Memory B cell (primary cell): ENCODE measurements around the gene PRPF40B.
A peak's percentile ranks its signal among the peaks of the same experiment; 100 is the strongest.

Experiments used
- ATAC-seq: fragments of 150-1000 bp; cut with Tn5 transposase; 2 replicates; pipeline ENCODE4 v1.10.0; 2021; ENCODE audit warnings: low read depth, mild to moderate bottlenecking, moderate library complexity
- DNase-seq, 2 donors: peaks; one replicate each; pipeline ENCODE4 v3.0.0; 2022; ENCODE audit warnings: low spot score in 2 of 2
- H3K27ac Mint-ChIP-seq: one replicate; pipeline ENCODE4 v1.8.0; 2022; ENCODE audit warnings: mild to moderate bottlenecking, moderate library complexity, mixed read lengths
- H3K27me3 Mint-ChIP-seq: one replicate; pipeline ENCODE4 v1.8.0; 2022; ENCODE audit warnings: mixed read lengths
- H3K36me3 Mint-ChIP-seq: one replicate; pipeline ENCODE4 v1.8.0; 2022; ENCODE audit warnings: mild to moderate bottlenecking, mixed read lengths
- H3K4me1 Mint-ChIP-seq: one replicate; pipeline ENCODE4 v1.8.0; 2022; ENCODE audit warnings: mixed read lengths
- H3K4me3 Mint-ChIP-seq: one replicate; pipeline ENCODE4 v1.8.0; 2022; ENCODE audit warnings: mild to moderate bottlenecking, moderate library complexity, mixed read lengths
- H3K9me3 Mint-ChIP-seq: one replicate; pipeline ENCODE4 v1.8.0; 2022; ENCODE audit warnings: mixed read lengths

PRPF40B gene

GRCh38 chr12:49636574-49636973, 13.2 kb downstream of the PRPF40B start:
- no peaks in the 10 kb centered on the region for H3K9me3 Mint-ChIP-seq
- no peak for DNase-seq
- H3K4me3 Mint-ChIP-seq: no peak overlapping the region
- peaks cover 16% of the 10 kb centered on the region for H3K4me1 Mint-ChIP-seq
- ATAC-seq: no peak
- no peak overlapping the region for H3K27ac Mint-ChIP-seq
- H3K27me3 Mint-ChIP-seq: no peaks in the 10 kb centered on the region
- peaks cover 1% of the 10 kb centered on the region for H3K36me3 Mint-ChIP-seq

GRCh38 chr12:49636979-49637755, 13.8 kb downstream of the PRPF40B start:
- Mint-ChIP-seq H3K27ac (no peak overlapping the region), H3K4me3 (no peak overlapping the region), H3K27me3 (no peaks in the 10 kb centered on the region), H3K9me3 (no peaks in the 10 kb centered on the region), H3K4me1 (peaks cover 16% of the 10 kb centered on the region), H3K36me3 (peaks cover 1% of the 10 kb centered on the region)
- ATAC-seq (peak; percentile 96), DNase-seq (peak in 1 of 2 donors; percentile 42)

DNA sequence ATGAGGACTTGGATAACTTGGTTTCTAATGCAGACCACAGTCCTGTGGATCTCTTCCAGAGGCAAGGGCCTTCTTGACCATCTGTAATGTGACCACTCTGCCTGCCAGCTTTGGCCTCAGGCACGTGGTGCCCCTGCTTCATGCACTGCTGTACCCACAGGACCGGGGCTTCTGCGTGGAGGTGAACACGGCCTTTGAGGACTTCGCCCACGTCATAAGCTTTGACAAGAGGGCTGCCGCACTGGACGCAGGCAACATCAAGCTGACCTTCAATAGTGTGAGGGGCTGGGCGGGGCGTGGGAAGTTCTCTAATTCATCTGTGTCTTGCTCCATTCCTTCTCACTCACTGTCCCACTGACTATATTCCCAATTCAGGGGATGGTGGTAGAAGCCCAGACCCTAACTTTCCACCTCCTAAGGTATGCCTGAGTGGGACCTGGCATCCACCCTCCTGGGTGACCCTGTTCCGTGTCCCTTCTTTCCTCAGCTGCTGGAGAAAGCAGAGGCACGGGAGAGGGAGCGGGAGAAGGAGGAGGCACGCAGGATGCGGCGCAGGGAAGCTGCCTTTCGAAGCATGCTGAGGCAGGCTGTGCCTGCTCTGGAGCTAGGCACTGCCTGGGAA, 18.5 kb downstream of the PRPF40B start:
- ATAC-seq (no peak), DNase-seq (no peak)
- peaks cover 8% of the 10 kb centered on the region for H3K36me3 Mint-ChIP-seq
- no peak overlapping the region for H3K4me3 Mint-ChIP-seq
- no peaks in the 10 kb centered on the region for H3K9me3 Mint-ChIP-seq
- H3K4me1 Mint-ChIP-seq: peaks cover 28% of the 10 kb centered on the region
- H3K27ac Mint-ChIP-seq: no peak overlapping the region
- no peaks in the 10 kb centered on the region for H3K27me3 Mint-ChIP-seq

GRCh38 chr12:49642370-49642802, 19.0 kb downstream of the PRPF40B start:
- H3K27me3 Mint-ChIP-seq: no peaks in the 10 kb centered on the region
- no peak for ATAC-seq
- H3K4me3 Mint-ChIP-seq: no peak overlapping the region
- H3K9me3 Mint-ChIP-seq: no peaks in the 10 kb centered on the region
- DNase-seq: no peak
- peaks cover 26% of the 10 kb centered on the region for H3K4me1 Mint-ChIP-seq
- no peak overlapping the region for H3K27ac Mint-ChIP-seq
- H3K36me3 Mint-ChIP-seq: peaks cover 11% of the 10 kb centered on the region

GRCh38 chr12:49643135-49643534, 19.8 kb downstream of the PRPF40B start:
- Mint-ChIP-seq H3K27me3 (no peaks in the 10 kb centered on the region), H3K36me3 (peaks cover 12% of the 10 kb centered on the region), H3K4me3 (no peak overlapping the region), H3K4me1 (peaks cover 24% of the 10 kb centered on the region), H3K27ac (no peak overlapping the region), H3K9me3 (no peaks in the 10 kb centered on the region)
- DNase-seq: no peak
- no peak for ATAC-seq

DNA sequence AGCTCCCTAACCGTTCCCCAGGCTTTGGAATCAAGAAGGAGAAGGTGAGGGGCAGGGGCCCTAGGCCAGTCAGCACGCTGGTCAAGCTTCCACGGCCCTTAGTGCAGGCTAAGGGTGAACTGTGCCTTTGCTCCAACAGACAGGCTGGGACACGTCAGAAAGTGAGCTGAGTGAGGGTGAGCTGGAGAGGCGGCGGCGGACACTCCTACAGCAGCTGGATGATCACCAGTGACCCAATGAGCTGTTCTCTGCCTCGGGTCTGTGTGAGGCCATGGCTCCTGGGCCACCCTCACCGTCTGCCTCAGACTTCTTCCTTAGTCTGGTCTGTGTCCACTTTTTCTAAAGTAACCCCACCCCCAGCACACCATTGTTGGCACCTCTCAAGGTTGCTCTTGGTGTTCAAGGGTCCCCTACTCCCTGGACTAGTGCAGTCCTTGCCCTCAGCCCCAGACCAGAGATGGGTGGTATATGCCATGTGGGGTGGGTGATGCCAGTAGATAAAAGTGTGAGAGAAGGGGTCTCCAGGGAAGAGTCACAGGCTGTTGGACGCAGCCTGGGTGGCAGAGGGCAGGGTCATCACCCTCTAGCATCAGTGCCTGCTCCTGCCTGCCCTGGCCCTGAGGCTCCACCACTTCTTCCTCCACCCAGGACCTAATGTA, 20.7 kb downstream of the PRPF40B start:
- Mint-ChIP-seq H3K4me3 (no peak overlapping the region), H3K36me3 (peaks cover 16% of the 10 kb centered on the region), H3K9me3 (no peaks in the 10 kb centered on the region), H3K4me1 (peaks cover 23% of the 10 kb centered on the region), H3K27me3 (no peaks in the 10 kb centered on the region), H3K27ac (peak overlapping the region; percentile 77)
- ATAC-seq (peak; percentile 8), DNase-seq (no peak)

- H3K4me1 Mint-ChIP-seq: peaks cover 22% of the 10 kb centered on the region
These were observed 21.2 kb downstream of the PRPF40B start for GRCh38 chr12:49644620-49644994.

DNA sequence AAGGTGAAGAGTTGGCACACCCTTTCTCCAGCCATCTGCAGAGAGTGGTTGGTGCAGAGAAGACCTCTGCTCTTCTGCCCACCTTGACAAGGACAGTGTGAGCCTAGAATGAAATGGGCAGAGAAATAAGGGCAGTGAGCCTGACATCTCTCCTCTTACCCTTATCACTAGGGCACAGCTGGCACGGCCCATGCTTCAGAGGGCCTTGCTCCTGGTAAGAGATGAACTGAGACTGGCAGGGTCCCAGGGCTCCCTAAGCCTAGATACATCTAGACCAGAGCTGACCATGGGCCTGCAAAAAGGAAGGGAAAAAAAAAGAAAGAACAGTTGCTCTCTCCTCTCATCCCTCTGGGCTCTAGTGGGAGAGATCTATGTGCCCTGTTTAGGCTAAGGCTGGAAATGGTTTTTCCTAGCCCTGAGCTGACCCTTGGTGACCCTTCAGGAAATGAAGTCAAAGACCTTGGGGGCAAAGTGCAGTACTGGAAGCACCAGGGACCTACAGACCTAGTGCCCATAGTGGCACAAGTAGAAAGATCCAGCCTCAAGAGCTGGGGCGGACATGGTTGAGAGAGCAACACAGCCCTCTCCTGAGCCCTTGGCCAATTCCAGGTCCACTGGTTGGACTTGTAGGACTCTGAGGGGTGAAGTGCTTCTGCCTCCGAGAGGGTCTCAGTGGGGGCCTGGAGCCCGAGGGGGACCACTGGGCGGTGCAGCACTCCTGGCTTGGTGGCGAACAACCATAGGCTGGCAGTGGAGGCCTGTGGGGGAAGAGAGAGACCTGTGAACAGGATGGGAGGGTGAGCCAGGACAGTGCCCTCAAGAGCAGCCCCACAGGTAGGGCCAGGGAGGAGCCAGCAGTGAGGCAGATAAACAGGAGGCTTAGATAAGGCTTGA, 22.0 kb downstream of the PRPF40B start:
- H3K9me3 Mint-ChIP-seq: no peaks in the 10 kb centered on the region
- ATAC-seq (no peak), DNase-seq (no peak)
- peaks cover 22% of the 10 kb centered on the region for H3K4me1 Mint-ChIP-seq
- H3K27me3 Mint-ChIP-seq: no peaks in the 10 kb centered on the region
- H3K36me3 Mint-ChIP-seq: peaks cover 25% of the 10 kb centered on the region
- H3K27ac Mint-ChIP-seq: peak overlapping the region; percentile 77
- H3K4me3 Mint-ChIP-seq: no peak overlapping the region

More at GRCh38 chr12:49644620-49644994, 21.2 kb downstream of the PRPF40B start:
- Mint-ChIP-seq H3K27me3 (no peaks in the 10 kb centered on the region), H3K4me3 (peak overlapping the region; percentile 29), H3K36me3 (peaks cover 18% of the 10 kb centered on the region), H3K27ac (peak overlapping the region; percentile 77), H3K9me3 (no peaks in the 10 kb centered on the region)
- DNase-seq (peak; percentile 81 to 84), ATAC-seq (peak; percentile 100)

GRCh38 chr12:49646331-49646830, 23.0 kb downstream of the PRPF40B start:
- H3K4me1 Mint-ChIP-seq: peaks cover 22% of the 10 kb centered on the region

GRCh38 chr12:49646871-49647654, 23.7 kb downstream of the PRPF40B start:
- ATAC-seq (no peak), DNase-seq (no peak)
- peaks cover 25% of the 10 kb centered on the region for H3K36me3 Mint-ChIP-seq
- H3K9me3 Mint-ChIP-seq: no peaks in the 10 kb centered on the region
- H3K4me3 Mint-ChIP-seq: no peak overlapping the region
- no peak overlapping the region for H3K27ac Mint-ChIP-seq
- H3K27me3 Mint-ChIP-seq: no peaks in the 10 kb centered on the region
- H3K4me1 Mint-ChIP-seq: peaks cover 22% of the 10 kb centered on the region

More at GRCh38 chr12:49646331-49646830, 23.0 kb downstream of the PRPF40B start:
- H3K36me3 Mint-ChIP-seq: peaks cover 25% of the 10 kb centered on the region
- no peaks in the 10 kb centered on the region for H3K27me3 Mint-ChIP-seq
- ATAC-seq: no peak
- H3K9me3 Mint-ChIP-seq: no peaks in the 10 kb centered on the region
- H3K27ac Mint-ChIP-seq: no peak overlapping the region
- no peak overlapping the region for H3K4me3 Mint-ChIP-seq
- DNase-seq: no peak

DNA sequence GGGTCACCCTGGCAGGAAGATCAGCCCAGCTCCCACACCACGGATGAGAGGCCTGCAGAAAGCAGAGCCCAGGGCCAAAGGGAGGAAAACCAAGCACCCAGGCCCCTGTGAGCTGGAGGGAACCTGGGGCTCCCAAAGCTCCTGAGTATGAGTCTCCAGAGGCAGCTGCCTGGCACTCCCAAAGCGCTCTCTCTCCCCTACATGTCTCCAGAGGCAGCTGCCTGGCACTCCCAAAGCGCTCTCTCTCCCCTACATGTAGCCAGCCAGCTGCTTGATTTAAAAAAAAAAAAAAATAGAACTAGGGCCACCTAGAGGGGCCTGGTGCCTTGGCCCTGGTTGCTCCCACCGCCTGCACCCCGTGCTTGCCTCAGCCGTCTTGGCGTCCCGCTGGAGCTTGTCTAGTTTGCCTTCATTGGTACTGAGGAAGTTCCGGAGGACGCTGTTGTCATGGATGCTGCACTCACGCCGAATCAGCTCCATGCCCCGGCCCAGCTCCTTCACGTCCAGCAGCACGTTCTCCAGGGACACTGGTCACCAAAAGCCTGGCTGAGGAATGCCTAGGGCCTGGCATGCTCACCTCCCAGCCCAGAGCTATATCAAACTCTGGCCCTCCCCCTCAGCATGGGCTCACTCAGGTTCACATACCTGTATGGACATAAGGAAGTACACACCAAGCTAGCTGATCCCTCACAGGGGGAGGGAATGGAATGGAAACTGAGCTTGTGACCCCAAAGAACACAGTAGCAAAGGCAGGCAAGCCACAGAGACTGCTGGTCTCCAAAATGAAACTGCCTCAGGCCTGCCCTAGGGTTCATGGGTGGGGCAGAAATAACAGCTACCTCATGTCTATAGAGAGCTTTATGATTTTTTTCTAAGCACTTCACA, 24.7 kb downstream of the PRPF40B start:
- Mint-ChIP-seq H3K27ac (peak overlapping the region; percentile 53), H3K36me3 (peaks cover 29% of the 10 kb centered on the region)

DNA sequence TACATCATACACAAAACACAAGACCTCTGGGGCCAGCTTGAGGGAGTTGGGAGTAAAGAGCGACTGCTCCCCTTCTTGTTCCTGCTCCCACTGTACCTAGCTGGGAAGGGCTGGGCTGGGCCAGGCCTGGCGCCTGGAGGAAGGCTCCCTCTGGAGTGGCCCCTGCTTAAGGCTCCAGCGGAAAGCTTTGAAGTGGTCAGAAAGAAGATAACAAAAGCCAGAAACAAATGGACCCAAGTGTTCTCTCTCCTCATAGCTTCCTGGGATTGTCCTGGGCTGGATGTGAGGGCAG, 25.3 kb downstream of the PRPF40B start:
- no peak overlapping the region for H3K4me3 Mint-ChIP-seq
- no peaks in the 10 kb centered on the region for H3K9me3 Mint-ChIP-seq
- no peak for ATAC-seq
- H3K4me1 Mint-ChIP-seq: peaks cover 24% of the 10 kb centered on the region
- no peaks in the 10 kb centered on the region for H3K27me3 Mint-ChIP-seq
- H3K27ac Mint-ChIP-seq: peak overlapping the region; percentile 53
- DNase-seq: no peak
- H3K36me3 Mint-ChIP-seq: peaks cover 28% of the 10 kb centered on the region

More for the DNA sequence above, 24.7 kb downstream of the PRPF40B start:
- H3K27me3 Mint-ChIP-seq: no peaks in the 10 kb centered on the region
- H3K4me1 Mint-ChIP-seq: peaks cover 22% of the 10 kb centered on the region
- no peaks in the 10 kb centered on the region for H3K9me3 Mint-ChIP-seq
- ATAC-seq (no peak), DNase-seq (no peak)
- no peak overlapping the region for H3K4me3 Mint-ChIP-seq
